ENCODE measurements around the gene ME1. TPM values are rescaled to one million over a fixed set of nuclear protein-coding genes. Genes with fewer than 3 reads are reported as not detected.
"Not testable (repeated sequence)": the region's sequence is repeated elsewhere in the genome, so short reads cannot be mapped to it uniquely, and the experiment has no call there.

The ME1 gene
- total RNA-seq, 1 donor from 2014 or later, result 4.2 TPM

GRCh38 chr6:83303426-83303825 lies 127.4 kb downstream of the ME1 start:
- no peak for TF ChIP-seq CTCF (conservative IDR thresholded peaks at IDR 0.05)
- Mint-ChIP-seq H3K27me3 (no peaks in the 10 kb centered on the region), H3K4me3 (no peak overlapping the region), H3K4me1 (ENCODE audit: unreplicated experiment) (no peaks in the 10 kb centered on the region), H3K9me3 (no peaks in the 10 kb centered on the region), H3K36me3 (no peaks in the 10 kb centered on the region), H3K27ac (no peak overlapping the region)
- DNase-seq (ENCODE audit: extremely low spot score, unreplicated experiment), result no peak

GRCh38 chr6:83294676-83295075 lies 136.2 kb downstream of the ME1 start:
- H3K9me3 Mint-ChIP-seq, result no peaks in the 10 kb centered on the region
- H3K27ac Mint-ChIP-seq, result no peak overlapping the region
- DNase-seq (ENCODE audit: extremely low spot score, unreplicated experiment), result no peak
- H3K36me3 Mint-ChIP-seq, result no peaks in the 10 kb centered on the region
- H3K27me3 Mint-ChIP-seq, result no peaks in the 10 kb centered on the region
- TF ChIP-seq CTCF (conservative IDR thresholded peaks at IDR 0.05), result no peak
- no peaks in the 10 kb centered on the region for H3K4me1 Mint-ChIP-seq (ENCODE audit: unreplicated experiment)
- H3K4me3 Mint-ChIP-seq, result no peak overlapping the region

- no peak for TF ChIP-seq CTCF (conservative IDR thresholded peaks at IDR 0.05)
- no peak for DNase-seq (ENCODE audit: extremely low spot score, unreplicated experiment)
- Mint-ChIP-seq H3K4me1 (ENCODE audit: unreplicated experiment) (no peaks in the 10 kb centered on the region), H3K9me3 (no peaks in the 10 kb centered on the region), H3K27me3 (no peaks in the 10 kb centered on the region), H3K36me3 (no peaks in the 10 kb centered on the region), H3K27ac (no peak overlapping the region), H3K4me3 (no peak overlapping the region)
These were observed 137.7 kb downstream of the ME1 start for GRCh38 chr6:83292900-83293843.

GRCh38 chr6:83287298-83287697 lies 143.6 kb downstream of the ME1 start:
- not testable (repeated sequence) for H3K27me3 Mint-ChIP-seq; H3K4me3 Mint-ChIP-seq; H3K4me1 Mint-ChIP-seq (ENCODE audit: unreplicated experiment); H3K9me3 Mint-ChIP-seq; DNase-seq (ENCODE audit: extremely low spot score, unreplicated experiment); H3K36me3 Mint-ChIP-seq; H3K27ac Mint-ChIP-seq

GRCh38 chr6:83285917-83286316 lies 144.9 kb downstream of the ME1 start:
- no peak for DNase-seq (ENCODE audit: extremely low spot score, unreplicated experiment)
- no peaks in the 10 kb centered on the region for H3K4me1 Mint-ChIP-seq (ENCODE audit: unreplicated experiment)

More at GRCh38 chr6:83285917-83286316, 144.9 kb downstream of the ME1 start:
- no peak overlapping the region for H3K4me3 Mint-ChIP-seq
- no peaks in the 10 kb centered on the region for H3K36me3 Mint-ChIP-seq
- H3K9me3 Mint-ChIP-seq, result no peaks in the 10 kb centered on the region
- no peak for TF ChIP-seq CTCF (conservative IDR thresholded peaks at IDR 0.05)
- no peak overlapping the region for H3K27ac Mint-ChIP-seq
- no peaks in the 10 kb centered on the region for H3K27me3 Mint-ChIP-seq
